B cell (primary cell): ENCODE data around the gene SEL1L. TPM values are rescaled to one million over a fixed set of nuclear protein-coding genes. Genes with fewer than 3 reads are reported as not detected.
A peak's percentile ranks its signal among the peaks of the same experiment; 100 is the strongest.

Source experiments
- ATAC-seq: fragments of 200-7000 bp; cut with Tn5 transposase; one replicate; pipeline ENCODE4 v1.10.0; 2021; ENCODE audit warnings: low read depth, mild to moderate bottlenecking, moderate number of reproducible peaks, moderate library complexity
- CTCF ChIA-PET: fragments of 350-600 bp; sonication (Branson Sonifier 250); formaldehyde crosslinking; loops from one replicate; lab custom pipeline; 2021; ENCODE audit warnings: antibody characterized with exemption, inconsistent platforms; lab: Charles Lee
- POLR2A ChIA-PET: fragments of 350-600 bp; sonication (Branson Sonifier 250); formaldehyde crosslinking; loops from one replicate; lab custom pipeline; 2021; ENCODE audit warnings: antibody characterized with exemption; lab: Charles Lee
- DNase-seq: peaks from one replicate; pipeline ENCODE4 v3.0.0; 2013
- H2AFZ ChIP-seq: 2 replicates; pipeline ENCODE4 v1.6.1; 2012; ENCODE audit warnings: mild to moderate bottlenecking, low read depth, low read length; ENCODE audit not compliant: insufficient read depth, poor library complexity, severe bottlenecking
- H3K27ac ChIP-seq, 2 donors: 1 replicate in 1 of 2; 2 replicates in 1 of 2; pipeline ENCODE4 v1.5.1; 2012 to 2013; ENCODE audit warnings: low read length in 2 of 2, mild to moderate bottlenecking in 2 of 2, moderate library complexity in 1 of 2
- H3K27me3 ChIP-seq, 4 experiments: fragments of 200-600 bp in 1 of 4; sonication (generic) in 1 of 4; replicated peaks in 1 of 4; 1 replicate in 2 of 4; 2 replicates in 2 of 4; pipeline versions ENCODE4 v1.6.1 to v1.7.0; 2013 to 2016; ENCODE audit warnings: low read length in 3 of 4, mild to moderate bottlenecking in 2 of 4, mixed read lengths in 1 of 4, moderate library complexity in 1 of 4; ENCODE audit not compliant: insufficient read depth in 4 of 4, control insufficient read depth in 3 of 4; ENCODE audit errors: control extremely low read depth in 1 of 4
- H3K36me3 ChIP-seq, 2 experiments: replicated peaks in 1 of 2; 1 replicate in 1 of 2; 2 replicates in 1 of 2; pipeline versions ENCODE4 v1.6.1 to v1.7.1; 2013; ENCODE audit warnings: low read length in 1 of 2; ENCODE audit not compliant: insufficient read depth in 2 of 2, control insufficient read depth in 1 of 2; ENCODE audit errors: control extremely low read depth in 1 of 2, extremely low read depth in 1 of 2
- H3K4me1 ChIP-seq, 2 donors: fragments of 200-600 bp in 1 of 2; sonication (generic) in 1 of 2; 1 replicate in 1 of 2; 2 replicates in 1 of 2; pipeline versions ENCODE4 v1.5.1 to v1.6.1; 2013 to 2017; ENCODE audit warnings: low read length in 2 of 2; ENCODE audit not compliant: control insufficient read depth in 2 of 2, insufficient read depth in 2 of 2
- H3K4me2 ChIP-seq: replicated peaks from 2 replicates; pipeline ENCODE3; 2012; ENCODE audit warnings: mild to moderate bottlenecking, low read depth, low read length; ENCODE audit not compliant: poor library complexity, severe bottlenecking
- H3K4me3 ChIP-seq, 5 experiments: fragments of 200-600 bp in 1 of 5; sonication (generic) in 1 of 5; 1 replicate in 3 of 5; 2 replicates in 2 of 5; pipeline versions ENCODE4 v1.5.1 to v1.7.0; 2011 to 2016; ENCODE audit warnings: low read length in 4 of 5, mild to moderate bottlenecking in 4 of 5, low read depth in 2 of 5, control low read depth in 1 of 5, moderate library complexity in 1 of 5; ENCODE audit not compliant: insufficient read depth in 1 of 5; ENCODE audit errors: control extremely low read depth in 1 of 5, extremely low read depth in 1 of 5
- H3K79me2 ChIP-seq: fragments of 200-600 bp; sonication (generic); one replicate; pipeline ENCODE4 v1.6.0; 2016; ENCODE audit warnings: low read length; ENCODE audit not compliant: control insufficient read depth, insufficient read depth
- H3K9ac ChIP-seq: fragments of 200-600 bp; sonication (generic); 2 replicates; pipeline ENCODE4 v1.6.1; 2017; ENCODE audit warnings: mild to moderate bottlenecking, low read length, moderate library complexity
- H3K9me3 ChIP-seq, 3 donors: one replicate each; pipeline versions ENCODE4 v1.6.1 to v1.7.1; 2013; ENCODE audit warnings: low read length in 2 of 3; ENCODE audit not compliant: control insufficient read depth in 2 of 3, insufficient read depth in 1 of 3; ENCODE audit errors: control extremely low read depth in 1 of 3
- H4K20me1 ChIP-seq: 2 replicates; pipeline ENCODE4 v1.6.0; 2012; ENCODE audit warnings: mild to moderate bottlenecking, low read length; ENCODE audit not compliant: insufficient read depth, control insufficient read depth, poor library complexity, severe bottlenecking
- H3K27ac Mint-ChIP-seq: one replicate; pipeline ENCODE4 v1.8.0; 2021; ENCODE audit warnings: mixed read lengths
- H3K27me3 Mint-ChIP-seq: one replicate; pipeline ENCODE4 v1.8.0; 2021; ENCODE audit warnings: mixed read lengths
- H3K4me1 Mint-ChIP-seq: one replicate; pipeline ENCODE4 v1.8.0; 2021; ENCODE audit warnings: mixed read lengths
- H3K4me3 Mint-ChIP-seq: one replicate; pipeline ENCODE4 v1.8.0; 2021; ENCODE audit warnings: mixed read lengths
- H3K9me3 Mint-ChIP-seq: one replicate; pipeline ENCODE4 v1.8.0; 2022; ENCODE audit warnings: mixed read lengths; ENCODE audit not compliant: insufficient read depth
- EZH2 ChIP-seq: IDR thresholded peaks from 2 replicates; pipeline ENCODE4 v1.6.1; 2012; ENCODE audit warnings: borderline replicate concordance, low read depth, mild to moderate bottlenecking, moderate library complexity, low read length; ENCODE audit not compliant: insufficient read depth, poor library complexity, severe bottlenecking
- WGBS: methylation state at CpG from one replicate; pipeline ENCODE4 v1.1.5; 2013; ENCODE audit warnings: missing lambda C conversion rate; ENCODE audit not compliant: insufficient coverage; 5-methylcytosine and 5-hydroxymethylcytosine counted together
- intact Hi-C: fragments of 100-400 bp; cut with micrococcal nuclease; formaldehyde crosslinking; loops from one replicate; pipeline ENCODE4 v1.10.0; 2022
- polyA plus RNA-seq: library from polyadenylated mRNA; depleted of rRNA; stranded (reverse); fragments of >200 nt; gene quantifications from 2 replicates; pipeline ENCODE4 v1.2.3, GENCODE V29; 2012
- total RNA-seq, 2 donors: library from RNA; stranded (reverse); fragments of 120-200 nt in 1 of 2; gene quantifications; 1 replicate in 1 of 2; 2 replicates in 1 of 2; pipeline versions ENCODE4 v1.2.3 to v1.2.4, GENCODE V29; 2013 to 2022
- TF ChIP-seq, protein P1 (sequence below): fragments of 200-600 bp; IDR thresholded peaks from one replicate; pipeline ENCODE4 v1.8.0; 2022; ENCODE audit warnings: antibody characterized with exemption, mild to moderate bottlenecking

Gene SEL1L
- total and polyA plus RNA-seq, 2 donors (not counting 1 experiment from before 2014, with no cell fraction given) = 7.3 to 50.0 TPM

DNA sequence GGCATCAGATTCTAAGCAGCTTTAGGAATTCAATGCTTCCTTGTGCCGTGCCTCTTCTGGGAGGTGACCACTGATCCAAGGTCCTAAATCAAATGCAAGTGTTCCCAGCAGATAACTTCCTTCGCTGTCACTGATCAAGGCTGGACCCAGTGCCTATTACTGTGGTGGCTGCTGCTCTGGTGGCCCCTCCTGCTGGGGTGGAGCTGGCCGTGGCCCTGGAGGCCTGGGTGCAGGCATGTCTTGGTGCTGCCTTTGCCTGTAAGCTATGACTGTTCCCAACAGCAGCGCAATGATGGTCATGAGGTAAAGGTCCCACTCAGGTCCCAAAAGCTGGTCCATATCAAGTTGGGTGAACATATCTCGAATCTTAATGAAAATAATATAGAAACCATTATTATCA, 56.8 kb downstream of the SEL1L start:
- Histone ChIP-seq H3K4me1 (peaks cover 5 to 8% of the 10 kb centered on the region in 2 donors), H3K27me3 (no peaks in the 10 kb centered on the region), H3K4me2 (no peak overlapping the region), H3K9ac (no peak overlapping the region), H2AFZ (no peak overlapping the region), H3K27ac (no peak overlapping the region), H4K20me1 (no peaks in the 10 kb centered on the region), H3K4me3 (no peak overlapping the region), H3K36me3 (peaks cover 17 to 46% of the 10 kb centered on the region in 2 experiments), H3K79me2 (no peaks in the 10 kb centered on the region), H3K9me3 (no peaks in the 10 kb centered on the region)
- CTCF ChIA-PET = interaction anchor here (0.9 to 1.6 kb wide), 4 partner anchors 10 to 209 kb away, joined by 3 to 4 read pairs (median 4); no protein-coding TSS in a partner anchor
- Mint-ChIP-seq H3K4me1 (peaks cover 24% of the 10 kb centered on the region), H3K27ac (no peak overlapping the region), H3K4me3 (no peak overlapping the region), H3K9me3 (no peaks in the 10 kb centered on the region), H3K27me3 (no peaks in the 10 kb centered on the region)
- intact Hi-C loops = no loop called here
- DNase-seq = no peak
- TF ChIP-seq, protein P1, sequence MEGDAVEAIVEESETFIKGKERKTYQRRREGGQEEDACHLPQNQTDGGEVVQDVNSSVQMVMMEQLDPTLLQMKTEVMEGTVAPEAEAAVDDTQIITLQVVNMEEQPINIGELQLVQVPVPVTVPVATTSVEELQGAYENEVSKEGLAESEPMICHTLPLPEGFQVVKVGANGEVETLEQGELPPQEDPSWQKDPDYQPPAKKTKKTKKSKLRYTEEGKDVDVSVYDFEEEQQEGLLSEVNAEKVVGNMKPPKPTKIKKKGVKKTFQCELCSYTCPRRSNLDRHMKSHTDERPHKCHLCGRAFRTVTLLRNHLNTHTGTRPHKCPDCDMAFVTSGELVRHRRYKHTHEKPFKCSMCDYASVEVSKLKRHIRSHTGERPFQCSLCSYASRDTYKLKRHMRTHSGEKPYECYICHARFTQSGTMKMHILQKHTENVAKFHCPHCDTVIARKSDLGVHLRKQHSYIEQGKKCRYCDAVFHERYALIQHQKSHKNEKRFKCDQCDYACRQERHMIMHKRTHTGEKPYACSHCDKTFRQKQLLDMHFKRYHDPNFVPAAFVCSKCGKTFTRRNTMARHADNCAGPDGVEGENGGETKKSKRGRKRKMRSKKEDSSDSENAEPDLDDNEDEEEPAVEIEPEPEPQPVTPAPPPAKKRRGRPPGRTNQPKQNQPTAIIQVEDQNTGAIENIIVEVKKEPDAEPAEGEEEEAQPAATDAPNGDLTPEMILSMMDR = no peak
- TF ChIP-seq EZH2 = no peak
- no peak for ATAC-seq
- POLR2A ChIA-PET = no interaction called here
- 100% methylated on average over 3 of the region's 5 CpGs for WGBS

DNA sequence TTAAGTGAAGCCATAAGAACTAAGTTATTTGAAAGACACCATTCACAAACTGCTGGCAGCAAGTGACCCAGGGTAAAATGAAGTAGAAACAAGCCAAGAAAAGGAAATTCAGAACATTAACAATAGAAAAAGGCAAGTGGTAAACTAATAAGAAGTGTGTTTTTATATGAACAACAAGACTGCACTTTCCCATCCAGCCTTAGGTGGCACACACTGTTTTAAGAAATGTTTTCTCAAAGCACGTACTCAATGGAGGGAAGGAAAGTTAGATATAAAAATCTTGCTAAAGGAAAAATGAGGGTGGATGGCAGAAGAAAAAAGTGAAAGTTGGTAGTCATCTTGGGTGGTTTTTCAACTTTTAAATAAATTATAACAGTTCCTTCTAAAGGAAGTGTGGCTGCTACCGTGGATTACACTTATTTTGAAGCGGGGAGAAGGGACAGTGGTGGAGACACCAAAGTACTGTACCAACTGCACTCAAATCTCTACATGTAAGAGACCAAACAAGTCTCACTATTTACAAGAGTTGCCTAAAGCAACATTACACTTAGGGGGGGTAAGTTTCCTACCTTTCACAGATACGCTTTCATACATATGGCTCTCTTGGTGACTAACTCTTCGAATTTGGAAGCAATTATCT, 58.8 kb downstream of the SEL1L start:
- Histone ChIP-seq H2AFZ (peak overlapping the region; percentile 48), H3K9ac (peak overlapping the region; percentile 27), H3K9me3 (no peaks in the 10 kb centered on the region), H4K20me1 (no peaks in the 10 kb centered on the region), H3K27ac (peak overlapping the region; percentile 17 to 82), H3K36me3 (peaks cover 17 to 39% of the 10 kb centered on the region in 2 experiments), H3K79me2 (no peaks in the 10 kb centered on the region), H3K27me3 (no peaks in the 10 kb centered on the region), H3K4me2 (peak overlapping the region; percentile 53), H3K4me1 (peaks cover 16 to 20% of the 10 kb centered on the region in 2 donors), H3K4me3 (peak overlapping the region in 1 of 5 experiments; percentile 20)
- DNase-seq (no peak), ATAC-seq (no peak)
- CTCF ChIA-PET = no interaction called here
- Mint-ChIP-seq H3K27me3 (no peaks in the 10 kb centered on the region), H3K4me1 (peaks cover 41% of the 10 kb centered on the region), H3K9me3 (no peaks in the 10 kb centered on the region), H3K4me3 (no peak overlapping the region), H3K27ac (peak overlapping the region; percentile 77)
- no peak for TF ChIP-seq EZH2
- TF ChIP-seq, protein P1 = no peak
- POLR2A ChIA-PET = no interaction called here
- intact Hi-C loops = loop anchor here (1.0 to 5.0 kb wide), 3 partner anchors 59 to 533 kb away; partner anchors contain the start of gene CEP128
- no CpG with 5 or more reads among the region's 5 CpGs for WGBS
